GM18511 (cell line): ENCODE measurements around the gene IGFBP7.
"Not testable (repeated sequence)": the region's sequence is repeated elsewhere in the genome, so short reads cannot be mapped to it uniquely, and the experiment has no call there.

ENCODE experiments used
- ATAC-seq: cut with Tn5 transposase; IDR thresholded peaks from one replicate; pipeline ENCODE4 v1.9.1; 2021; ENCODE audit warnings: mild to moderate bottlenecking, moderate library complexity; ENCODE audit not compliant: unreplicated experiment

IGFBP7 gene

GRCh38 chr4:57075367-57075766 is 34.8 kb downstream of the IGFBP7 start:
- ATAC-seq = no peak

GRCh38 chr4:57074744-57075143 is 35.4 kb downstream of the IGFBP7 start:
- no peak for ATAC-seq

GRCh38 chr4:57073559-57073958 is 36.6 kb downstream of the IGFBP7 start:
- no peak for ATAC-seq

GRCh38 chr4:57071326-57071725 is 38.9 kb downstream of the IGFBP7 start:
- ATAC-seq = no peak

GRCh38 chr4:57070461-57070860 is 39.7 kb downstream of the IGFBP7 start:
- no peak for ATAC-seq

GRCh38 chr4:57068237-57068981 is 41.8 kb downstream of the IGFBP7 start:
- ATAC-seq = no peak

GRCh38 chr4:57065730-57066482 is 44.3 kb downstream of the IGFBP7 start:
- no peak for ATAC-seq

- ATAC-seq = no peak
These were observed 45.1 kb downstream of the IGFBP7 start for GRCh38 chr4:57064811-57065711.

- no peak for ATAC-seq
These were observed 46.1 kb downstream of the IGFBP7 start for GRCh38 chr4:57064120-57064519.

GRCh38 chr4:57063518-57063917 is 46.7 kb downstream of the IGFBP7 start:
- no peak for ATAC-seq

- ATAC-seq = no peak
These were observed 48.8 kb downstream of the IGFBP7 start for GRCh38 chr4:57061395-57061794.

GRCh38 chr4:57060717-57061067 is 49.5 kb downstream of the IGFBP7 start:
- not testable (repeated sequence) for ATAC-seq

- ATAC-seq = no peak
These were observed 50.1 kb downstream of the IGFBP7 start for GRCh38 chr4:57059890-57060716.

- ATAC-seq = no peak
These were observed 54.3 kb downstream of the IGFBP7 start for GRCh38 chr4:57055886-57056285.

- no peak for ATAC-seq
These were observed 56.7 kb downstream of the IGFBP7 start for GRCh38 chr4:57053508-57053907.

GRCh38 chr4:57051524-57051923 is 58.7 kb downstream of the IGFBP7 start:
- ATAC-seq = no peak

- no peak for ATAC-seq
These were observed 59.1 kb downstream of the IGFBP7 start for GRCh38 chr4:57051095-57051494.

GRCh38 chr4:57048590-57049304 is 61.4 kb downstream of the IGFBP7 start:
- ATAC-seq = no peak

- ATAC-seq = not testable (repeated sequence)
These were observed 63.1 kb downstream of the IGFBP7 start for GRCh38 chr4:57047046-57047445.

GRCh38 chr4:57044996-57045395 is 65.2 kb downstream of the IGFBP7 start:
- no peak for ATAC-seq
